SK-N-SH (cell line): ENCODE data around the gene GXYLT2.

Experiments
- EP300 ChIP-seq, 2 experiments: IDR thresholded peaks; 2 replicates each; pipeline versions ENCODE4 v1.4.0 to v1.6.1; 2012; ENCODE audit warnings: borderline replicate concordance in 1 of 2, low read depth in 1 of 2, low read length in 1 of 2
- FOSL2 ChIP-seq: IDR thresholded peaks from 2 replicates; pipeline ENCODE4 v1.4.0; 2012; ENCODE audit warnings: low read depth, mild to moderate bottlenecking, moderate library complexity, borderline replicate concordance
- POLR2AphosphoS5 ChIP-seq: IDR thresholded peaks from 2 replicates; pipeline ENCODE4 v1.6.1; 2012; ENCODE audit warnings: low read depth, low read length
- TAF1 ChIP-seq: IDR thresholded peaks from 2 replicates; pipeline ENCODE4 v1.6.1; 2012; ENCODE audit warnings: low read depth, mild to moderate bottlenecking, low read length, moderate library complexity, borderline replicate concordance
- TF ChIP-seq, protein P1 (sequence below): fragments of 200-600 bp; sonication (generic); IDR thresholded peaks from 2 replicates; pipeline ENCODE4 v1.6.1; 2017; ENCODE audit warnings: antibody characterized with exemption, mild to moderate bottlenecking, moderate library complexity

DNA sequence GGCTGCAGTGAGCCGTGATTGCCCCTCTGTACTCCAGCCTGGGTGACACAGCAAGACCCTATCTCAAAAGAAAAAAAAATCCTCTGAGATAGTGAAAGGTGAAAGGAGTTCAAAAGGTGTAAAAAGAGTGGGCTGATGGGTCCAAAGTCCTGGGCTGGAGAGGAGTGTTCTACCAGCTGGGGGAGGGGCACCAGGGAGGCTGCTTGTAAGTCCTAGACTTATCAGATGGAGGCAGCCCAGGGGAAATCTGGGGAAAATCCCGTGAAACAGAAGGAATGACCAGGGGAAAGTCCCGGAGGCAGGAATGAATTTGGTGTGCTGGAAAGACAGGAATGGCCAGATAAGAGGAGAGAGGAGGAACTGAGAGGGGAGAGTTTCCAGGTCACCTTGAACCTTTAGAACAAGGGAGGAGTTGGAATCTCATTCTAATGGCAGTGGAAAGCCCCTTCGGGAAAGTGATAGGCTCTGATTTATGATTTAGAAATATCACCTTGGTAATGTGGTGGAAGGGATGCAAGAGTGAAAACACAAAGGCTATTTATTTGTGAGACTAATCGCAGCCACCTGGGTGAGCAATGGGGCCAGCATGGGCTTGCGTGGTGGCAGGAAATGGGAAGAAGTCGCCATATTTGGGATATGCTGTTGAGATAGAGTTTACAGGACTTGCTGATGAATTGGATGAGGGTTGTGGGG is 85.3 kb downstream of the GXYLT2 start:
- TF ChIP-seq POLR2AphosphoS5 (no peak), EP300 (IDR thresholded peaks at IDR 0.05; ENCODE audit: borderline replicate concordance in 1 of 2, low read depth in 1 of 2, low read length in 1 of 2) (no peak), TAF1 (no peak), FOSL2 (no peak)
- TF ChIP-seq, protein P1, sequence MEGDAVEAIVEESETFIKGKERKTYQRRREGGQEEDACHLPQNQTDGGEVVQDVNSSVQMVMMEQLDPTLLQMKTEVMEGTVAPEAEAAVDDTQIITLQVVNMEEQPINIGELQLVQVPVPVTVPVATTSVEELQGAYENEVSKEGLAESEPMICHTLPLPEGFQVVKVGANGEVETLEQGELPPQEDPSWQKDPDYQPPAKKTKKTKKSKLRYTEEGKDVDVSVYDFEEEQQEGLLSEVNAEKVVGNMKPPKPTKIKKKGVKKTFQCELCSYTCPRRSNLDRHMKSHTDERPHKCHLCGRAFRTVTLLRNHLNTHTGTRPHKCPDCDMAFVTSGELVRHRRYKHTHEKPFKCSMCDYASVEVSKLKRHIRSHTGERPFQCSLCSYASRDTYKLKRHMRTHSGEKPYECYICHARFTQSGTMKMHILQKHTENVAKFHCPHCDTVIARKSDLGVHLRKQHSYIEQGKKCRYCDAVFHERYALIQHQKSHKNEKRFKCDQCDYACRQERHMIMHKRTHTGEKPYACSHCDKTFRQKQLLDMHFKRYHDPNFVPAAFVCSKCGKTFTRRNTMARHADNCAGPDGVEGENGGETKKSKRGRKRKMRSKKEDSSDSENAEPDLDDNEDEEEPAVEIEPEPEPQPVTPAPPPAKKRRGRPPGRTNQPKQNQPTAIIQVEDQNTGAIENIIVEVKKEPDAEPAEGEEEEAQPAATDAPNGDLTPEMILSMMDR: no peak
